Fibroblast of pulmonary artery (primary cell): ENCODE measurements around the gene PCDHA4.
"Not testable (repeated sequence)": the region's sequence is repeated elsewhere in the genome, so short reads cannot be mapped to it uniquely, and the experiment has no call there.

ENCODE experiments used
- DNase-seq: peaks from one replicate; pipeline ENCODE4 v3.0.0-alpha.2; 2010; ENCODE audit warnings: low read depth
- H3K4me3 ChIP-seq: replicated peaks from 2 replicates; pipeline ENCODE4 v1.5.1; 2011; ENCODE audit warnings: low read depth, mild to moderate bottlenecking, control low read depth, low read length, moderate library complexity
- CTCF ChIP-seq: IDR thresholded peaks from 2 replicates; pipeline ENCODE4 v1.5.1; 2011; ENCODE audit warnings: mild to moderate bottlenecking, control low read depth, low read length, inconsistent platforms; ENCODE audit errors: missing control alignments

PCDHA4 gene

GRCh38 chr5:140827704-140828361 lies 21.0 kb downstream of the PCDHA4 start, which contains the start of gene PCDHA6:
Gene PCDHA6 (plus strand): TSS chr5:140827960. CDS start chr5:140828092, 132 bp downstream.
- peak within 1 kb of the TSS; percentile 12 for H3K4me3 ChIP-seq
- peak; percentile 7 for DNase-seq
- TF ChIP-seq CTCF: no peak

- DNase-seq: no peak
- no peak for TF ChIP-seq CTCF
- no peak overlapping the region for H3K4me3 ChIP-seq
These were observed 21.5 kb downstream of the PCDHA4 start for GRCh38 chr5:140828362-140828737.

GRCh38 chr5:140829511-140830501 lies 22.9 kb downstream of the PCDHA4 start:
- not testable (repeated sequence) for H3K4me3 ChIP-seq, DNase-seq

- peak; percentile 13 for TF ChIP-seq CTCF
- peak within 1 kb of the TSS; percentile 31 for H3K4me3 ChIP-seq
- peak; percentile 40 for DNase-seq
These were observed 27.1 kb downstream of the PCDHA4 start, which contains the start of gene PCDHA7 for GRCh38 chr5:140833993-140834392. Gene PCDHA7 (plus strand): TSS chr5:140834269. CDS start chr5:140834384, 115 bp downstream.

GRCh38 chr5:140834439-140835008 lies 27.7 kb downstream of the PCDHA4 start:
- DNase-seq: not testable (repeated sequence)
- H3K4me3 ChIP-seq: peak overlapping the region; percentile 31

- no peak for DNase-seq
- no peak for TF ChIP-seq CTCF
- H3K4me3 ChIP-seq: no peak overlapping the region
These were observed 29.0 kb downstream of the PCDHA4 start for GRCh38 chr5:140835622-140836510.
